GM10847 (cell line): ENCODE measurements around the gene AMTN.

Experiments
- POLR2A ChIP-seq: IDR thresholded peaks from 2 replicates; pipeline ENCODE4 v1.6.1; 2011; ENCODE audit not compliant: insufficient read length; ENCODE audit errors: extremely low read depth

The AMTN gene

DNA sequence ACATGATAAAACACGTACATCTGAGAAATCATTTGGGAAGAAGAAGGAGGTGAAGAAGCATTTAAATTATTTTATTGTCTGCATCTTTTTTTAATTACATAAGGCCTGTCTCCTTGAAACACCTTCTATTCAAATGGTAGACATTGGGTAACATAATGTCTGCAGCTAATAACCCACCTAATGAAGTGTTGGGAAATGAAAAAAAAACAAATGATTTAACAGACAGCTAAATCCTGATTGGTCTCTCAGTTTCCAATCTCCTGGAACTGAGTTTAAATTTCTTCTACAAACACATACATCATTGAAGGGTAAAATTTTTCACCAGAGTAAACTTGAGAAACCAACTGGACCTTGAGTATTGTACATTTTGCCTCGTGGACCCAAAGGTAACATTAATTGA, at the start of gene AMTN:
AMTN (plus strand) TSS at position 301 of the 400 bp plus-strand sequence. CDS start 209 bp downstream, outside the sequence.
- TF ChIP-seq POLR2A: no peak

DNA sequence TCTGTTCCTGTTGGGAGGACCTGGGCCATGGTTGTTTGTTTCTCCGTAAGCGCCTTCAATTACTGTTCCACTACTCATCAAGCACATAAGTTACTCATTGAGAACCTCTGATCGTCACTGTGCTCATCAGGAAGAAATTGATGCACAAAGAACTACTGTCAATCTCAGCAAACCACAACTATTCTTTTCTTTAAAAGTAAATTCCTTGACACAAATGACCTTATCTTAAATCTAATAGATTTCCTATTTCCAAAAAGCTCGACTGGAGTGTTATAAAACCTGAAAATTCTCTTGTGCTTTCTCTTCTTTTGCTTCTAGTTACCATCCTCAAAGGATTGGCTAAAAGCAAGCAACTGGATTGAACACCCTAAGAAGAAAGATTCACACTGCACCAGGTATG, 46.5 kb upstream of the AMTN start, which contains the start of gene MUC7:
MUC7 (plus strand) TSS at position 301 of the 400 bp plus-strand sequence. CDS start 1,825 bp downstream, outside the sequence.
- TF ChIP-seq POLR2A: no peak

- TF ChIP-seq POLR2A: no peak
Observed at GRCh38 chr4:70473679-70474078, 44.7 kb upstream of the AMTN start.

DNA sequence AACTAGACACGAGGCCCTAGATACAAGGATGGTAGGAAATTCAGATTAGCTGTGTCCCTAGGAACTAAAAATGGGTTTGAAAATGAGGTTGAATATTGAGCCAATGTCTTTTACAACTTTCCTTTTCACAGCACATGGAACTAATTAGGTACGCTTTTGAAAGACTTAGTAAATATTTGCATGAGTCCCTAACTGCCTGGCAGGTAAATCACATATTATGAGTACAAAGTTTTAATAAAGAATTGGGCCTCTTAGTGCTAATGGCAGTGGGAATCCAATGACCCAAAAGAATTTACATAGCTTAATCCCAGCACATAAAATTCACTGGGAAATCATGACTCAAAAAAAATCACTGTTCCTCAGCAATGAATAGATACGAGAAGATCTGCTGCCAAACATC, 29.6 kb upstream of the AMTN start:
- TF ChIP-seq POLR2A: no peak

DNA sequence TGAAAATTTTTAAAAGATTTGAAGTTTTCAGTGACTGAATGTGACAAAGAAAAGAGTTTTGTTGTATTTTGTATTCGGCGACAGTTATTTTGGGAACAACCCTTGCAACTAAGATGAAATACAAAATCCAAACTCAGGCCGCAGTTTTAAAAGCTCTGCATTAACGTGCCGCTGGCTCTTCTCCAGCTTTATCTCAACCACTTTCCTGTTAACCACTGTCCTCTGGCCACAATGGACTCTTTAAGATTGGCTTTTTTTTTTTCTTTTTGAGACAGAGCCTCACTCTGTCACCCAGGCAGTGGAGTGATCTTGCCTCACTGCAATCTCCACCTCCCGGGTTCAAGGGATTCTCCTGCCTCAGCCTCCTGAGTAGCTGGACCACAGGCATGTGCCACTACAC, 22.1 kb upstream of the AMTN start:
- TF ChIP-seq POLR2A: no peak

DNA sequence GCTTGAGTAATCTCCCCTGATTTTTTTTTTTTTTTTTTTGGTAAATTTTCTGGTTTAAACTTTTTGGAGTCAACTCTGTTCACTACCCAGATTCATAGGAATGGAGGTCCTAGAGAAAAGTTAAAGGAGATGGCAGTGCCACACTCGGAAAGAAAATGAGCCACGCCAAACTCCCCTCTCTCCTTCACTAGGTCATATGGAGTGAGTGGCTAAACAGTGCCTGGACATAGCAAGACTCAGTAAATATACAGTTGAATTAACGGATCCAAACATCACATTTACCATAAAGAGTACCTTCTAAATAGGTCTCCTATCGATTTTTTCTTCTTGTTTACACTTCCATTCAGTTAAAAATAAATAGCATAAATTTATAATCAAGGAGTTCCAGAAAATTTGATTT, 13.6 kb upstream of the AMTN start:
- TF ChIP-seq POLR2A: no peak

DNA sequence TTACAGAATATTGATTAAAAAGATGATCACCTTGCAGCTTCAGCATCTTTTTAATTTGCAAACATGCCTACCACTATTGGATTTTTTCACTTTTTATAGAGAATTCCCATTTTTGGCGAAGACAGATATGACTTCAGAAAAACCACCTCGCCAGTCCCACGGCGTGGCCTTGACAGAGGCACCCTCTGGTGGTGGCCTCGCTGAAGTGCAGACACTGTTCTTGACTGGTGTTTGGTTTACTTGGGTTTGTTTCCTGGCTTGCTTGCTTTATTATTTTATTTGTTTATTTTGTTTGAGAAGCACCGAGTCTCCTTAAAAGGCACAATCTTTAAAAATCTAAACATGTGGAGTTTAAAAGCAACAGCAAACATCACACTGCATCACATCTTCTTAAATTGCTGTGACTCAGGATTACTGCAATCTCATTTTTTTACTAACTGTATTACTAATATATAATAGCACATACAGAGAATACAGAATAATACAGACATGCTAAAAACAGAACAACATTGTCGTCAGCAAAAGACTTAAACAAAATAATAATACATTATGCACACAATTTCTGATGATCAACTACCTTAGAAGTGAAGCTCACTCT, 13.1 kb upstream of the AMTN start:
- TF ChIP-seq POLR2A: no peak

GRCh38 chr4:70508801-70509200, 9.6 kb upstream of the AMTN start:
- no peak for TF ChIP-seq POLR2A

- no peak for TF ChIP-seq POLR2A
Observed at GRCh38 chr4:70511365-70511764, 7.0 kb upstream of the AMTN start.

GRCh38 chr4:70515367-70516250, 2.8 kb upstream of the AMTN start:
- TF ChIP-seq POLR2A: no peak

DNA sequence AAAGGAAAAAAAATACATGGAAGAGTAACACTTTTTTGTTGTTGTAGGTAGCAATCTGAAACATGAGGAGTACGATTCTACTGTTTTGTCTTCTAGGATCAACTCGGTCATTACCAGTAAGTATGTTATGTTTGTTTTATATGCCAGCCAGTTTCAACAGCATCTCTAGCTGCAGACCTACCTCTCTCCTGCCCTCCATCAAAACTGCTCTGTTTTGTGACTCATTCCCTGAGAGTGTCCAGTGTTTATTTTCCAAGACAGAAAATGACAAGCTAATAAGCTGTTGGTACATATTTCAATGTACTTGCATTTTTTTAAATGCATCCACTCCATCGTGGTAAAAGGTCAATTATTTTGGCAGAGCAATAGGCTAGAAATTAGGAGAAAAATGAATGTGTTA, 347 bp downstream of the AMTN start:
- TF ChIP-seq POLR2A: no peak

DNA sequence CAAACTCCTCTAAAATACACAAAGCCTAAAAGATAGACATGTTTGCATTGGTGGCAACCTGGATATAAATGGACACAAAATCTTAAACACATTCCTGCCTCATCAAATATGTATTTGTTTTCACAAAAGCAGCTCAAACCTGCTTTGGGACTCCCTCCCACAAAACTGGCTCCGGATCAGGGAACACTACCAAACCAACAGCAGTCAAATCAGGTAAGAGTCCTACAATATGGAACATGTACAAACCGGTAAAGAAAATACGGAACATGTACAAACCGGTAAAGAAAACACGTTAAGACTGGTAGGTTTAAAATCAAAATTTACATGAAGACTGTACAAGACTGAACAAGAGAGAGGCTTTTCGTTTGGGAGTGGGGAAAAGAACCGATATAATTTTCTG, 4.3 kb downstream of the AMTN start:
- TF ChIP-seq POLR2A: no peak

GRCh38 chr4:70530997-70531396, 12.6 kb downstream of the AMTN start:
- no peak for TF ChIP-seq POLR2A

GRCh38 chr4:70531981-70532380, 13.6 kb downstream of the AMTN start:
- no peak for TF ChIP-seq POLR2A

GRCh38 chr4:70533211-70533610, 14.8 kb downstream of the AMTN start:
- TF ChIP-seq POLR2A: no peak

GRCh38 chr4:70533791-70534190, 15.4 kb downstream of the AMTN start:
- no peak for TF ChIP-seq POLR2A
